OCI-LY3 (cell line): ENCODE data around the gene NNAT.

ENCODE experiments used
- EZH2phosphoT487 ChIP-seq: fragments of 200-600 bp; shearing (Covaris generic); IDR thresholded peaks from 2 replicates; pipeline ENCODE4 v1.6.1; 2018; ENCODE audit warnings: antibody characterized with exemption, mixed run types, low read depth
- TF ChIP-seq, protein P1 (sequence below): fragments of 200-600, 300-600 bp; sonication (generic); IDR thresholded peaks from 2 replicates; pipeline ENCODE4 v1.5.1; 2014; ENCODE audit warnings: antibody characterized with exemption, low read length, low read depth

GRCh38 chr20:37503256-37503927 is 17.7 kb upstream of the NNAT start:
- no peak for TF ChIP-seq EZH2phosphoT487
- TF ChIP-seq, protein P1, sequence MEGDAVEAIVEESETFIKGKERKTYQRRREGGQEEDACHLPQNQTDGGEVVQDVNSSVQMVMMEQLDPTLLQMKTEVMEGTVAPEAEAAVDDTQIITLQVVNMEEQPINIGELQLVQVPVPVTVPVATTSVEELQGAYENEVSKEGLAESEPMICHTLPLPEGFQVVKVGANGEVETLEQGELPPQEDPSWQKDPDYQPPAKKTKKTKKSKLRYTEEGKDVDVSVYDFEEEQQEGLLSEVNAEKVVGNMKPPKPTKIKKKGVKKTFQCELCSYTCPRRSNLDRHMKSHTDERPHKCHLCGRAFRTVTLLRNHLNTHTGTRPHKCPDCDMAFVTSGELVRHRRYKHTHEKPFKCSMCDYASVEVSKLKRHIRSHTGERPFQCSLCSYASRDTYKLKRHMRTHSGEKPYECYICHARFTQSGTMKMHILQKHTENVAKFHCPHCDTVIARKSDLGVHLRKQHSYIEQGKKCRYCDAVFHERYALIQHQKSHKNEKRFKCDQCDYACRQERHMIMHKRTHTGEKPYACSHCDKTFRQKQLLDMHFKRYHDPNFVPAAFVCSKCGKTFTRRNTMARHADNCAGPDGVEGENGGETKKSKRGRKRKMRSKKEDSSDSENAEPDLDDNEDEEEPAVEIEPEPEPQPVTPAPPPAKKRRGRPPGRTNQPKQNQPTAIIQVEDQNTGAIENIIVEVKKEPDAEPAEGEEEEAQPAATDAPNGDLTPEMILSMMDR: no peak
